ENCODE results near the gene RHOB.

Gene RHOB

GRCh38 chr2:20465716-20466394, 19.0 kb downstream of the RHOB start:
- H3K27me3 ChIP-seq (replicated peaks) = no peaks in the 10 kb centered on the region
- DNase-seq = no peak
- no peak overlapping the region for H3K4me3 ChIP-seq (ENCODE audit: low read depth, low read length)
- TF ChIP-seq, protein P1, sequence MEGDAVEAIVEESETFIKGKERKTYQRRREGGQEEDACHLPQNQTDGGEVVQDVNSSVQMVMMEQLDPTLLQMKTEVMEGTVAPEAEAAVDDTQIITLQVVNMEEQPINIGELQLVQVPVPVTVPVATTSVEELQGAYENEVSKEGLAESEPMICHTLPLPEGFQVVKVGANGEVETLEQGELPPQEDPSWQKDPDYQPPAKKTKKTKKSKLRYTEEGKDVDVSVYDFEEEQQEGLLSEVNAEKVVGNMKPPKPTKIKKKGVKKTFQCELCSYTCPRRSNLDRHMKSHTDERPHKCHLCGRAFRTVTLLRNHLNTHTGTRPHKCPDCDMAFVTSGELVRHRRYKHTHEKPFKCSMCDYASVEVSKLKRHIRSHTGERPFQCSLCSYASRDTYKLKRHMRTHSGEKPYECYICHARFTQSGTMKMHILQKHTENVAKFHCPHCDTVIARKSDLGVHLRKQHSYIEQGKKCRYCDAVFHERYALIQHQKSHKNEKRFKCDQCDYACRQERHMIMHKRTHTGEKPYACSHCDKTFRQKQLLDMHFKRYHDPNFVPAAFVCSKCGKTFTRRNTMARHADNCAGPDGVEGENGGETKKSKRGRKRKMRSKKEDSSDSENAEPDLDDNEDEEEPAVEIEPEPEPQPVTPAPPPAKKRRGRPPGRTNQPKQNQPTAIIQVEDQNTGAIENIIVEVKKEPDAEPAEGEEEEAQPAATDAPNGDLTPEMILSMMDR (IDR thresholded peaks at IDR 0.05; ENCODE audit: low read depth, low read length, missing control alignments) = no peak
- in situ Hi-C loops (cut with HindIII; ENCODE audit: low pct_ligation_motif_present, low sequenced_read_pairs) = no loop called here
- H3K36me3 ChIP-seq (replicated peaks) = no peaks in the 10 kb centered on the region
- no peak overlapping the region for H3K27ac ChIP-seq

DNA sequence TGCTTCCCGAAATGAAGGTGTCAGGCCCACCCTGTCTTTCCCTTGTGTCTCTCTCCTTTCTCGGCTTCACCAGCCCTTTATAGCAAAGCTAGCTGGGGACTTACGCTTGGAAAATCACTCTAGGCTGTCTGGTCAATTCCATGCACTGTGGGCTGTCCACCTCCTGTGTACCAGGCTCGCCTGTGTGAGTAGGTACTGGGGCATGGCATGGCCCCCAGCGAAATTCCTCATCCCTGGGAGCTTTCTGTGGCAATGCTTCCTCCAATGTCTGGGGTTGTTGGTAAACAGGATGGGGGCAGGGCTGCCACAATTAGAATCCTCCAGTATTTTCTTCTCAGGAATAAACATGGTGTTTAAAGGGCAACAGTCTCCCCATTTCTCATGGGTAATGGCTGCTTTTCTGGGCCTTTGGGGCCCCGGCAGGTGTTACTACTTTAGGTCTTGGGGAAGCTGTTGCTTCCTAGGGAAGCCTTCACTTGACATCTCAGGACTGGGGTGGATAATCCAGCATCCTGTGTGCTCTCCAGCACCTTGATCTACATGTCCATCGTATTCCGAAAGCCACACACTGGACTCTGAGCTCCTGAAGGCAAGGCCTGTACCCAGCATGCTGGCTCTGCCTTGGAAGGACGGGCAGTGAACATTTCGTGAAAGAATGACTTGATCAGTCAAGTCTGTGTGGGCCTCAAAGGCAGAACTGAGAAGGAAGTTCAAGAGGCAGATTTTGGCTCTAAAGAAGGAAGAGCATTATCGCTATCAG, 21.1 kb downstream of the RHOB start:
- no peak for DNase-seq
- in situ Hi-C loops (cut with HindIII; ENCODE audit: low pct_ligation_motif_present, low sequenced_read_pairs) = no loop called here
- Histone ChIP-seq H3K36me3 (replicated peaks) (no peaks in the 10 kb centered on the region), H3K27ac (no peak overlapping the region), H3K27me3 (replicated peaks) (no peaks in the 10 kb centered on the region), H3K4me3 (ENCODE audit: low read depth, low read length) (no peak overlapping the region)
- TF ChIP-seq, protein P1 (IDR thresholded peaks at IDR 0.05; ENCODE audit: low read depth, low read length, missing control alignments) = no peak

DNA sequence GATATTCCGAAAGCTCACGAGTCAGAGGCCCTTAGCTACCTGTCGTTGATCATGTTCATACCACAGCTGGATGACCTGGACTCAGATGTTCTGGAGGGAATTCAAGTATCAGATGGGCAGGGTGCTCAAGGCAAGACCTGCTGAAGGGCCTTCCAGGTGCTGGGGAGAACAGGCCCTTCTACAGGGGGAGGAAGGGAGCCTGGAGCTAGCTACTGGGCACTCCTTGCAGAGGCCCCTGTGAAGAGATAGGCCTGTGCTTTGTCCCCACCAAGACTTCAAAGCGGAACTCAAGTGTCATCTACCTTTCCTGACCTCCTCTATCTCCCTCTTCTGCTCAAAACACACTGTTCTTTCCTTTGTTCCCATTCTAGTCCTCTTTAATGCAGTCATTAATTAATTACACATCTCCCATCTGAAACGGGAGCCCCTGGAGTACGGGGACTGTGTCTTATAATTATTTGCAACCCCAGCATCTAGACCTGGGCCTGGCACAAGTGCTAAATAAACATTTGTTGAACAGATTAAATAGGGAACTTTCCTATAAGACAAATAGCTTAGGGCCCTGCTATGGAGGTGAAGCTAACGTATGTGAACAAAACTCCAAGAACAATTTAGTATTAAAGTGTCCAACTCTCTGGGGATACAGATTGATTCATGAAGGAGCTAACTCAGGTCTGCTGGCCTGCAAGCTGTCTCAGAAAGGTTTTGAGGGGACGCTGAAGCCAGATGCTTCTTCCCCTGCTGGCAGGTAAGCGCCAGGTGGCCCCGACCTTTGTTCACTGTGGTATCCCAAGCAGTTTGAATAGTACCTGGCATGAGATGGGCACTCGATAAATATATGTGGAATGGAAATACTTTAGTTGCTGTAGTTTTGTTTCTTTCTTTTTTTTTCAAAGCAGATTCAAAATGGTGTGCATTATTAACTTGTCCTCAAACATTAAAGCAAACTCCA, 22.0 kb downstream of the RHOB start:
- Histone ChIP-seq H3K36me3 (replicated peaks) (no peaks in the 10 kb centered on the region), H3K4me3 (ENCODE audit: low read depth, low read length) (no peak overlapping the region), H3K27ac (no peak overlapping the region), H3K27me3 (replicated peaks) (no peaks in the 10 kb centered on the region)
- TF ChIP-seq, protein P1 (IDR thresholded peaks at IDR 0.05; ENCODE audit: low read depth, low read length, missing control alignments) = no peak
- no peak for DNase-seq
- in situ Hi-C loops (cut with HindIII; ENCODE audit: low pct_ligation_motif_present, low sequenced_read_pairs) = no loop called here

- no peaks in the 10 kb centered on the region for H3K27me3 ChIP-seq (replicated peaks)
- no peak for DNase-seq
- in situ Hi-C loops (cut with HindIII; ENCODE audit: low pct_ligation_motif_present, low sequenced_read_pairs) = no loop called here
- H3K4me3 ChIP-seq (ENCODE audit: low read depth, low read length) = no peak overlapping the region
- no peaks in the 10 kb centered on the region for H3K36me3 ChIP-seq (replicated peaks)
- no peak overlapping the region for H3K27ac ChIP-seq
- TF ChIP-seq, protein P1 (IDR thresholded peaks at IDR 0.05; ENCODE audit: low read depth, low read length, missing control alignments) = no peak
Observed at GRCh38 chr2:20469595-20469994, 22.7 kb downstream of the RHOB start.

- Histone ChIP-seq H3K4me3 (ENCODE audit: low read depth, low read length) (no peak overlapping the region), H3K36me3 (replicated peaks) (no peaks in the 10 kb centered on the region), H3K27ac (no peak overlapping the region), H3K27me3 (replicated peaks) (no peaks in the 10 kb centered on the region)
- TF ChIP-seq, protein P1 (IDR thresholded peaks at IDR 0.05; ENCODE audit: low read depth, low read length, missing control alignments) = no peak
- no peak for DNase-seq
- in situ Hi-C loops (cut with HindIII; ENCODE audit: low pct_ligation_motif_present, low sequenced_read_pairs) = no loop called here
Observed at GRCh38 chr2:20470211-20470610, 23.3 kb downstream of the RHOB start.

Measured in brain microvascular endothelial cell (primary cell).